Esophagus squamous epithelium (tissue), 5 donors: ENCODE measurements around the gene RAPGEF1. TPM values are rescaled to one million over a fixed set of nuclear protein-coding genes. Genes with fewer than 3 reads are reported as not detected.

Experiments
- DNase-seq: peaks from one replicate; lab custom pipeline; 2025; lab: John Stamatoyannopoulos, UW
- H3K27ac ChIP-seq, 4 donors: fragments of 200-600 bp; sonication (generic); one replicate each; pipeline ENCODE4 v1.5.1; 2016 to 2019; ENCODE audit warnings: mild to moderate bottlenecking in 1 of 4
- H3K27me3 ChIP-seq, 4 donors: fragments of 200-600 bp; sonication (generic); 1 replicate in 3 of 4; 2 replicates in 1 of 4; pipeline versions ENCODE4 v1.5.1 to v1.6.0; 2017 to 2021; ENCODE audit warnings: antibody characterized with exemption in 1 of 4
- H3K36me3 ChIP-seq, 3 donors: fragments of 200-600 bp; sonication (generic); one replicate each; pipeline ENCODE4 v1.5.1; 2016 to 2019
- H3K4me1 ChIP-seq, 3 donors: fragments of 200-600 bp; sonication (generic); one replicate each; pipeline ENCODE4 v1.5.1; 2017 to 2019
- H3K4me3 ChIP-seq, 4 donors: fragments of 200-600 bp; sonication (generic); 1 replicate in 3 of 4; 2 replicates in 1 of 4; pipeline ENCODE4 v1.5.1; 2016 to 2019; ENCODE audit warnings: mild to moderate bottlenecking in 2 of 4, moderate library complexity in 1 of 4
- H3K9me3 ChIP-seq, 3 donors: fragments of 200-600 bp; sonication (generic); one replicate each; pipeline ENCODE4 v1.5.1; 2016 to 2019
- POLR2A ChIP-seq, 4 donors: fragments of 450-650 bp; IDR thresholded peaks; one replicate each; pipeline ENCODE4 v1.6.1; 2017; ENCODE audit warnings: antibody characterized with exemption in 4 of 4, mild to moderate bottlenecking in 4 of 4, moderate library complexity in 3 of 4
- WGBS, 2 donors: methylation state at CpG; one replicate each; pipeline ENCODE4 v1.1.5; 2018; 5-methylcytosine and 5-hydroxymethylcytosine counted together
- intact Hi-C: fragments of 100-400 bp; cut with DNase I; formaldehyde crosslinking; loops from one replicate; pipeline ENCODE4 v1.15.0; 2022
- total RNA-seq, 4 donors: library from RNA; depleted of rRNA; stranded (reverse); fragments of >200 nt; gene quantifications; one replicate each; pipeline ENCODE4 v1.1.0, GENCODE V29; 2016
- TF ChIP-seq, protein P1 (sequence below), 6 experiments: fragments of 450-650 bp in 4 of 6; fragments of 200-600 bp in 2 of 6; sonication (generic) in 2 of 6; IDR thresholded peaks; one replicate each; pipeline ENCODE4 v1.5.1; 2016 to 2019; ENCODE audit warnings: antibody characterized with exemption in 6 of 6, mild to moderate bottlenecking in 4 of 6, moderate library complexity in 4 of 6
- donor health status: DM: yes; HTN: yes; CAD: no.

The RAPGEF1 gene
- total RNA-seq, 4 donors from 2014 or later = 12.2 to 40.4 (median 19.0) TPM

DNA sequence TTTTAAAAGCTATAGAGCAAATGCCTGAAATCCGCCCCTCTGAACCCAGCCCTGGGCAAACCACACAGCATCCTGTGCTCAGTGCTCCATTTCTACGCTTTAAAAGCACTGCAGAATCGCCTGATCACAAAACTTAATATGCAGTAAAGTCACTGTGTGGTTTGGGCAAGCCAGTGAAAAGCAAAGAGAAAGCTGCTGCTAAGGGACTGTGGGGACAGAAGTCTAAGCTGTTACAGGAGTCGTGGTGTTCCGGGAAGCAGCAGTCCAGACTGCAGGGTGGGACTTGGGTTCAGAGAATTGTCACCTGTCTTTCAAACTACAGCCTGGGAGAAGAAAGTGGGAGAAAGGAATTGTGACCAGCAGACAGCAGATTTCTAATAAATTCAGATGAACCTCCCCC, 8.2 kb downstream of the RAPGEF1 start:
- Histone ChIP-seq H3K27ac (peak overlapping the region; percentile 72 to 86 (median 76)), H3K4me1 (peaks cover 55 to 99% (median 93%) of the 10 kb centered on the region in 3 donors), H3K27me3 (no peaks in the 10 kb centered on the region), H3K9me3 (no peaks in the 10 kb centered on the region), H3K4me3 (no peak overlapping the region), H3K36me3 (no peaks in the 10 kb centered on the region)
- WGBS, 2 donors = 40 to 49% methylated on average over 4 to 5 of the region's 5 CpGs
- intact Hi-C loops = loop anchor here (10.0 kb wide), 1 partner anchor 57 kb away; no protein-coding TSS in a partner anchor
- TF ChIP-seq, protein P1, sequence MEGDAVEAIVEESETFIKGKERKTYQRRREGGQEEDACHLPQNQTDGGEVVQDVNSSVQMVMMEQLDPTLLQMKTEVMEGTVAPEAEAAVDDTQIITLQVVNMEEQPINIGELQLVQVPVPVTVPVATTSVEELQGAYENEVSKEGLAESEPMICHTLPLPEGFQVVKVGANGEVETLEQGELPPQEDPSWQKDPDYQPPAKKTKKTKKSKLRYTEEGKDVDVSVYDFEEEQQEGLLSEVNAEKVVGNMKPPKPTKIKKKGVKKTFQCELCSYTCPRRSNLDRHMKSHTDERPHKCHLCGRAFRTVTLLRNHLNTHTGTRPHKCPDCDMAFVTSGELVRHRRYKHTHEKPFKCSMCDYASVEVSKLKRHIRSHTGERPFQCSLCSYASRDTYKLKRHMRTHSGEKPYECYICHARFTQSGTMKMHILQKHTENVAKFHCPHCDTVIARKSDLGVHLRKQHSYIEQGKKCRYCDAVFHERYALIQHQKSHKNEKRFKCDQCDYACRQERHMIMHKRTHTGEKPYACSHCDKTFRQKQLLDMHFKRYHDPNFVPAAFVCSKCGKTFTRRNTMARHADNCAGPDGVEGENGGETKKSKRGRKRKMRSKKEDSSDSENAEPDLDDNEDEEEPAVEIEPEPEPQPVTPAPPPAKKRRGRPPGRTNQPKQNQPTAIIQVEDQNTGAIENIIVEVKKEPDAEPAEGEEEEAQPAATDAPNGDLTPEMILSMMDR (IDR thresholded peaks at IDR 0.05) = no peak
- TF ChIP-seq POLR2A (IDR thresholded peaks at IDR 0.05) = no peak
- no peak for DNase-seq

DNA sequence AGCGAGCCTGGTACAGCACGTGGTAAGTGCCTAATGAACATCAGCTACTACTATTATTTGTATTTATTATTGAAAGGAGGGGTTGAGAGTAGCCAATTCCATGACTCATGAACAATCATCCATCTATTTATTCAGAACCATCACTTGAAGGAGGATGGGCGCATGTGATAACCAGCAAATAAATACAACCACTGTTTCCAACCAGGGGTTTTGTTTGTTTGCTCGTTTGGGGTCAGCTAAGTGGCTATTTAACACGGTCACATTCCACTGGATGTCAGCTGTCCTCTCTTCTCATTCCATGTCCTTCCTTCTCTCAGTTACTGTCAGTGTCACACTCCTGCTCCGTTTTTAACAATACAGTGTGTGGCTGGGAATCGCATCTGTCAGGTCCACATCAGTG, 8.6 kb downstream of the RAPGEF1 start:
- TF ChIP-seq, protein P1 (IDR thresholded peaks at IDR 0.05) = no peak
- TF ChIP-seq POLR2A (IDR thresholded peaks at IDR 0.05) = no peak
- 47% methylated on average over 7 of the region's 7 CpGs for WGBS, 2 donors
- Histone ChIP-seq H3K36me3 (no peaks in the 10 kb centered on the region), H3K27me3 (no peaks in the 10 kb centered on the region), H3K4me3 (no peak overlapping the region), H3K9me3 (no peaks in the 10 kb centered on the region), H3K4me1 (peaks cover 51 to 99% (median 90%) of the 10 kb centered on the region in 3 donors), H3K27ac (peak overlapping the region; percentile 72 to 86 (median 76))
- intact Hi-C loops = loop anchor here (10.0 kb wide), 1 partner anchor 56 kb away; no protein-coding TSS in a partner anchor
- DNase-seq = no peak

DNA sequence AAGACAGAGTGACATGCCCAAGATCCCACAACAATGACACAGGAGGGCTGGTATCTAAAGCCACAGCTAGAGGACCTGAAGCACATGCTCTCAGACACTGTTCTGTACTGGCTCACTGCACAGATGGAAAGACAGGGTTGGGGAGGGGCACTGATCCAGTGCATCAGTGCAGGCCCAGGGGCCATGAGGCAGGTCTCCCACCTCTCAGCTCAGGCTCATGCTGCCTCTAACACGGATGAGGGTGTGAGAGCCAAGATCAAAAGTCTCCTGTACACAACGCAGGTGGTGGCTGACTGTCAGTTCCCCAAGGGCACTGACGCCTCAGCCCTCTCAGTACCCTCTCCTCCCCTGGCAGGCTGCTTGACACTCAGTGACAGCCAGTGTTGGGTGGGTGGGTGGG, 10.9 kb downstream of the RAPGEF1 start:
- intact Hi-C loops = no loop called here
- TF ChIP-seq POLR2A (IDR thresholded peaks at IDR 0.05) = no peak
- TF ChIP-seq, protein P1 (IDR thresholded peaks at IDR 0.05) = no peak
- Histone ChIP-seq H3K27ac (peak overlapping the region; percentile 67 to 79 (median 74)), H3K9me3 (no peaks in the 10 kb centered on the region), H3K4me1 (peaks cover 49 to 91% (median 70%) of the 10 kb centered on the region in 3 donors), H3K36me3 (no peaks in the 10 kb centered on the region), H3K4me3 (no peak overlapping the region), H3K27me3 (no peaks in the 10 kb centered on the region)
- DNase-seq = no peak
- WGBS, 2 donors = 8% methylated on average over 3 of the region's 3 CpGs; no CpG with 5 or more reads in 1 of the 2 donors

DNA sequence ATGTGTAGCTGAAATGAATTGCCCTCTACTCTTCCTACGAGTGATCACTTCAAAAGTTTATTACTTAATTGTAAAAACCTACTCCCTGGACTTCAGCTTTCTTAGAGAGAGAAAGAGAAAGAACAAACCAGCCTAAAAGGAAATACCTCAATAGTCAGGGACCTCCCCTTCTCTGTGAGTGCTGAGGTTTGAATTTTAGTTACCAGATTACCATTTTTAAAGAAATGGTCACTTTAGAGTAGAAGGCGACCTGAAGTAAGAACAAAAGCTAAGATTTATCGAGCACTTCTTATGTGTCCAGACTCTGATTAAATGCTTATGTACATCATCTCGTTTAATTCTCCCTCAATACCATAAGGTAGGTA, 11.3 kb downstream of the RAPGEF1 start:
- TF ChIP-seq POLR2A (IDR thresholded peaks at IDR 0.05) = no peak
- TF ChIP-seq, protein P1 (IDR thresholded peaks at IDR 0.05) = no peak
- intact Hi-C loops = no loop called here
- Histone ChIP-seq H3K4me3 (peak overlapping the region in 1 of 4 donors; percentile 10), H3K9me3 (no peaks in the 10 kb centered on the region), H3K36me3 (no peaks in the 10 kb centered on the region), H3K27ac (peak overlapping the region; percentile 67 to 79 (median 74)), H3K27me3 (no peaks in the 10 kb centered on the region), H3K4me1 (peaks cover 46 to 90% (median 65%) of the 10 kb centered on the region in 3 donors)
- no peak for DNase-seq
- WGBS, 2 donors = 35 to 43% methylated on average over 4 of the region's 4 CpGs

DNA sequence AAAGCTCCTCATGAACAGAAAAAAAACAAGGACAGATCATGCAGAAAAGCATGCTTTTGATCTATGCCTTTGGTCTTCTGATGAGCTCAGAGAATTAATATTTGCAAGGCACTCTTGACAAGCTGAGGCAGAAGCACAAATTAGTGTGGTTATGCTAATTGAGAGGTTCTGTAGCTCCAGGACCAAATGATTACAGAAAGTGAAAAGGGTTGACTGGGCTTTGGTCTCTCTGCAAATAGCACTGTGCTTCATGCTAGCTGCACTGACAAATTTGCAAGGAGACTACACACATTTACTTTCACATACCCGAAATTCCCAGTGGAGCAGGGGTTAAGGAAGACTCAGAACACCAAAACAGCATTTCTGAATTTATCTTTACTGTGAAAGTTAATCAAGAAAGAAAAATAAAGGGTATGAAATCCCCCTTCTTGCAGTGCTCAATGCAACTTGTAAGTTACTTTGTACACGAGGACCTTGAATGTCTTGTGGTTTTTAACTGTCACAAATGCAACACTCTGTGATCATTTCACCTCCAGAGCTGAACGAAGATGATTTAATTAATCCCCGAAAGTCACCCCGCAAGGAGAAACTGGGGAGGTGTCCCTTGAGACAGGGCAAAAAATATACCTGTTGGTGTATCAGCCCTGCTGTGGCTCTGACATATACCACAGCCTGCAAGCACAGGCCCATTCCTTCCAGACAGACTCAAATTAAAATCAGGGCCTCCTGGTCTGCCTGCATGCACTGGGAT, 11.9 kb downstream of the RAPGEF1 start:
- TF ChIP-seq, protein P1 (IDR thresholded peaks at IDR 0.05) = no peak
- no peak for TF ChIP-seq POLR2A (IDR thresholded peaks at IDR 0.05)
- Histone ChIP-seq H3K27me3 (no peaks in the 10 kb centered on the region), H3K27ac (peak overlapping the region; percentile 67 to 79 (median 74)), H3K36me3 (no peaks in the 10 kb centered on the region), H3K9me3 (no peaks in the 10 kb centered on the region), H3K4me3 (peak overlapping the region in 1 of 4 donors; percentile 10), H3K4me1 (peaks cover 42 to 86% (median 60%) of the 10 kb centered on the region in 3 donors)
- DNase-seq = no peak
- intact Hi-C loops = no loop called here
- 13 to 32% methylated on average over 5 of the region's 5 CpGs for WGBS, 2 donors
